Heart left ventricle (tissue), 16 donors: ENCODE results near the gene APMAP. TPM values are rescaled to one million over a fixed set of nuclear protein-coding genes. Genes with fewer than 3 reads are reported as not detected.
"Not testable (repeated sequence)": the region's sequence is repeated elsewhere in the genome, so short reads cannot be mapped to it uniquely, and the experiment has no call there.

Source experiments
- ATAC-seq, 4 donors: fragments of 200-7000 bp; cut with Tn5 transposase; one replicate each; pipeline ENCODE4 v1.9.1; 2020 to 2022; ENCODE audit warnings: moderate library complexity in 4 of 4, mild to moderate bottlenecking in 3 of 4, moderate number of reproducible peaks in 1 of 4
- DNase-seq, 5 donors: peaks; one replicate each; pipeline ENCODE4 v3.0.0-alpha.2; 2020
- H3K27ac ChIP-seq, 12 donors: fragments of 200-600 bp; sonication (generic) in 4 of 12; one replicate each; pipeline versions ENCODE4 v1.5.0 to v1.8.0; 2016 to 2022; ENCODE audit warnings: mild to moderate bottlenecking in 2 of 12
- H3K27me3 ChIP-seq, 9 donors: fragments of 200-600 bp; sonication (generic) in 2 of 9; one replicate each; pipeline versions ENCODE4 v1.5.1 to v1.8.0; 2016 to 2022; ENCODE audit warnings: mild to moderate bottlenecking in 3 of 9
- H3K36me3 ChIP-seq, 9 donors: fragments of 200-600 bp; sonication (generic) in 2 of 9; one replicate each; pipeline versions ENCODE4 v1.5.0 to v1.8.0; 2018 to 2022; ENCODE audit warnings: mild to moderate bottlenecking in 2 of 9
- H3K4me1 ChIP-seq, 12 donors: fragments of 200-600 bp; sonication (generic) in 4 of 12; one replicate each; pipeline versions ENCODE4 v1.5.0 to v1.8.0; 2016 to 2022; ENCODE audit warnings: mild to moderate bottlenecking in 3 of 12
- H3K4me3 ChIP-seq, 12 donors: fragments of 200-600 bp; sonication (generic) in 4 of 12; one replicate each; pipeline versions ENCODE4 v1.5.0 to v1.8.0; 2017 to 2022; ENCODE audit warnings: mild to moderate bottlenecking in 9 of 12, moderate library complexity in 4 of 12
- H3K9me3 ChIP-seq, 12 donors: fragments of 200-600 bp; sonication (generic) in 4 of 12; one replicate each; pipeline versions ENCODE4 v1.5.0 to v1.8.0; 2016 to 2022; ENCODE audit warnings: mild to moderate bottlenecking in 1 of 12
- CTCF ChIP-seq, 12 donors: fragments of 200-600 bp; sonication (generic) in 4 of 12; IDR thresholded peaks; one replicate each; pipeline versions ENCODE4 v1.5.0 to v1.8.0; 2018 to 2022; ENCODE audit warnings: antibody characterized with exemption in 12 of 12, mild to moderate bottlenecking in 5 of 12
- POLR2A ChIP-seq, 2 donors: fragments of 450-650 bp; IDR thresholded peaks; one replicate each; pipeline ENCODE4 v1.6.1; 2017; ENCODE audit warnings: antibody characterized with exemption in 2 of 2, mild to moderate bottlenecking in 2 of 2, moderate library complexity in 2 of 2
- WGBS, 4 donors: extraction: QIAGEN DNeasy Blood & Tissue Kit in 2 of 4; methylation state at CpG; one replicate each; pipeline versions ENCODE4 v1.1.5 to v1.1.7; 2013 to 2018; 5-methylcytosine and 5-hydroxymethylcytosine counted together
- intact Hi-C, 10 donors: fragments of 100-400 bp; cut with DNase I; formaldehyde crosslinking; loops; one replicate each; pipeline versions ENCODE4 v1.11.1 to v1.14.2; 2022
- polyA plus RNA-seq, 2 donors: library from polyadenylated mRNA; stranded (reverse); fragments of 200-250 nt; gene quantifications; one replicate each; pipeline ENCODE4 v1.2.3, GENCODE V29; 2013
- total RNA-seq, 9 donors: library from RNA; depleted of rRNA in 2 of 9; stranded (reverse); fragments of >200 nt in 2 of 9; fragmentation: NEBNext Ultra II Directional in 3 of 9; extraction: Animal tissue kit (Norgen Biotek cat#: 25700) in 3 of 9; gene quantifications; one replicate each; pipeline versions ENCODE4 v1.1.0 to v1.2.4, GENCODE V29; 2016 to 2023
- donor health status: ischemic (EF 13 %, LVEDD 7.1; RV severe dilation, severe dysfunction).
- donor health status: healthy with polysubstance abuse.
- donor health status: DM: no; HTN: yes; CAD: no.
- donor health status: DM: no; HTN: no; CAD: no.
- donor health status: ischemic (EF 25% LVEDD 6.9; RV normal size, moderate dysfunction).
- donor health status: ischemic (EF 25% LVEDD 5.7; RV mildly dilated, moderate dysfunction).
- donor health status: healthy.
- donor health status: DM: yes; HTN: yes; CAD: no.
- donor health status: ischemic (EF 35%, LVEDD 5.7; RV mildly dilated, moderate dysfunction).
- donor health status: nonischemic (EF 11% LVEDD 7.7; RV severe dilation, severe dysfunction).
- donor health status: DM: yes; HTN: yes; CAD: no.
- donor health status: PGD.
- donor health status: ischemic (EF 29% LVEDD 5.4; RV normal size, mild dysfunction).
- donor health status: nonischemic (EF 23%, LVEDD 6.1; RV moderate dilation, normal function).

Gene APMAP
- total and polyA plus RNA-seq, 11 donors, result 16.2 to 61.3 (median 31.9) TPM

GRCh38 chr20:24935140-24935539 is 57.4 kb downstream of the APMAP start:
- 80 to 88% (median 85%) methylated on average over 3 of the region's 3 CpGs for WGBS, 4 donors
- DNase-seq, result no peak
- no peak for ATAC-seq
- intact Hi-C loops, result no loop called here
- H3K9me3 ChIP-seq, result peaks cover 0 to 6% (median 0%) of the 10 kb centered on the region in 12 donors
- H3K27ac ChIP-seq, result no peak overlapping the region
- no peaks in the 10 kb centered on the region for H3K36me3 ChIP-seq
- no peak overlapping the region for H3K4me3 ChIP-seq
- no peaks in the 10 kb centered on the region for H3K27me3 ChIP-seq
- H3K4me1 ChIP-seq, result peaks cover 0 to 18% (median 0%) of the 10 kb centered on the region in 12 donors
- no peak for TF ChIP-seq POLR2A (IDR thresholded peaks at IDR 0.05)
- no peak for TF ChIP-seq CTCF (IDR thresholded peaks at IDR 0.05)

GRCh38 chr20:24934716-24935115 is 57.8 kb downstream of the APMAP start:
- ATAC-seq (no peak), DNase-seq (no peak)
- H3K4me1 ChIP-seq, result peaks cover 0 to 18% (median 0%) of the 10 kb centered on the region in 12 donors
- no peak for TF ChIP-seq CTCF (IDR thresholded peaks at IDR 0.05)
- no peak for TF ChIP-seq POLR2A (IDR thresholded peaks at IDR 0.05)
- no peaks in the 10 kb centered on the region for H3K27me3 ChIP-seq
- H3K36me3 ChIP-seq, result no peaks in the 10 kb centered on the region
- 69 to 82% (median 73%) methylated on average over 3 of the region's 3 CpGs for WGBS, 4 donors
- peaks cover 0 to 6% (median 0%) of the 10 kb centered on the region in 12 donors for H3K9me3 ChIP-seq
- H3K27ac ChIP-seq, result no peak overlapping the region
- H3K4me3 ChIP-seq, result no peak overlapping the region
- intact Hi-C loops, result no loop called here

GRCh38 chr20:24934101-24934661 is 58.4 kb downstream of the APMAP start:
- no peak for TF ChIP-seq CTCF (IDR thresholded peaks at IDR 0.05)
- no peak for TF ChIP-seq POLR2A (IDR thresholded peaks at IDR 0.05)
- DNase-seq, result no peak
- no peak overlapping the region for H3K27ac ChIP-seq
- no peaks in the 10 kb centered on the region for H3K36me3 ChIP-seq
- no peak overlapping the region for H3K4me3 ChIP-seq
- H3K4me1 ChIP-seq, result peaks cover 0 to 18% (median 0%) of the 10 kb centered on the region in 12 donors
- peaks cover 0 to 6% (median 0%) of the 10 kb centered on the region in 12 donors for H3K9me3 ChIP-seq
- WGBS, 4 donors, result 62 to 87% (median 80%) methylated on average over 3 to 9 of the region's 9 CpGs
- no peak for ATAC-seq
- H3K27me3 ChIP-seq, result no peaks in the 10 kb centered on the region
- intact Hi-C loops, result no loop called here

GRCh38 chr20:24933266-24933908 is 59.2 kb downstream of the APMAP start:
- intact Hi-C loops, result no loop called here
- no peaks in the 10 kb centered on the region for H3K36me3 ChIP-seq
- DNase-seq, result peak in 1 of 5 donors; percentile 50

GRCh38 chr20:24931893-24932292 is 60.7 kb downstream of the APMAP start:
- H3K4me1 ChIP-seq, result peaks cover 0 to 18% (median 0%) of the 10 kb centered on the region in 12 donors
- H3K27me3 ChIP-seq, H3K4me3 ChIP-seq, H3K9me3 ChIP-seq, intact Hi-C loops, ATAC-seq, DNase-seq, H3K36me3 ChIP-seq: not testable (repeated sequence)
- H3K27ac ChIP-seq, result peak overlapping the region in 1 of 12 donors; percentile 46
- WGBS, 4 donors, result 40 to 47% (median 42%) methylated on average over 1 of the region's 1 CpG

More at GRCh38 chr20:24933266-24933908, 59.2 kb downstream of the APMAP start:
- ATAC-seq, result peak in 1 of 4 donors; percentile 44
- Histone ChIP-seq H3K27me3 (no peaks in the 10 kb centered on the region), H3K4me1 (peaks cover 0 to 18% (median 0%) of the 10 kb centered on the region in 12 donors), H3K27ac (no peak overlapping the region), H3K9me3 (peaks cover 0 to 6% (median 0%) of the 10 kb centered on the region in 12 donors), H3K4me3 (no peak overlapping the region)
- TF ChIP-seq CTCF (IDR thresholded peaks at IDR 0.05), result no peak
- no peak for TF ChIP-seq POLR2A (IDR thresholded peaks at IDR 0.05)
- WGBS, 4 donors, result 82 to 92% (median 88%) methylated on average over 5 to 7 of the region's 7 CpGs
